ENCODE measurements around the gene ANKRD34C.

ANKRD34C gene

GRCh38 chr15:79282371-79283251 lies at the start of gene ANKRD34C:
Gene ANKRD34C, plus strand, starts transcription at chr15:79282722. Its CDS starts 10,563 bp downstream, at chr15:79293285.
- H3K27me3 Mint-ChIP-seq, result peaks cover 68% of the 10 kb centered on the region
- no peak for ATAC-seq
- H3K27ac Mint-ChIP-seq, result no peak within 1 kb of the TSS
- H3K36me3 Mint-ChIP-seq, result no peaks in the 10 kb centered on the region
- H3K4me1 Mint-ChIP-seq, result peaks cover 9% of the 10 kb centered on the region
- H3K4me3 Mint-ChIP-seq, result no peak within 1 kb of the TSS
- peaks cover 7% of the 10 kb centered on the region for H3K9me3 Mint-ChIP-seq

DNA sequence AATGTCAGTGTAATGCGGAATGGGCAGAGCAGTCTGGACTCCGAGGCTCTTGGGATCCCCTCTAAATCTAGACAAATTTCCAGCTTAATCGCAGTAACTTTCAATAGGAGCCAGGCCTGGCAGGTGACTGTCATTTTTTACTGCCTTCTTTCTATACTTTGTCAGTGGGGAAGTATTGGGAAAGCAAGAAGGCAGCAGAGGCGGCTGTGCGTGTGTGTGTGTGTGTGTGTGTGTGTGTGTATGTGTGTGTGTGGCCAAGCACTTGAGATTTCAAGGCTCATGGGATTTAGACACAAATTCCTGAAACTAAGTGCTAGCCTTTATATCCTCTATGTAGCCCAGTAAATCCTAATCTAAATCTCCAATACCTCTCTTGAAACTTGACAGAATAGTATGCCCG lies 49.3 kb upstream of the ANKRD34C start:
- no peak for ATAC-seq
- peaks cover 18% of the 10 kb centered on the region for H3K9me3 Mint-ChIP-seq
- H3K4me1 Mint-ChIP-seq, result no peaks in the 10 kb centered on the region
- H3K36me3 Mint-ChIP-seq, result no peaks in the 10 kb centered on the region
- H3K27me3 Mint-ChIP-seq, result peaks cover 18% of the 10 kb centered on the region
- no peak overlapping the region for H3K27ac Mint-ChIP-seq
- H3K4me3 Mint-ChIP-seq, result no peak overlapping the region

- Mint-ChIP-seq H3K27me3 (peaks cover 52% of the 10 kb centered on the region), H3K4me1 (no peaks in the 10 kb centered on the region)
These were observed 42.5 kb upstream of the ANKRD34C start for GRCh38 chr15:79240036-79240435.

DNA sequence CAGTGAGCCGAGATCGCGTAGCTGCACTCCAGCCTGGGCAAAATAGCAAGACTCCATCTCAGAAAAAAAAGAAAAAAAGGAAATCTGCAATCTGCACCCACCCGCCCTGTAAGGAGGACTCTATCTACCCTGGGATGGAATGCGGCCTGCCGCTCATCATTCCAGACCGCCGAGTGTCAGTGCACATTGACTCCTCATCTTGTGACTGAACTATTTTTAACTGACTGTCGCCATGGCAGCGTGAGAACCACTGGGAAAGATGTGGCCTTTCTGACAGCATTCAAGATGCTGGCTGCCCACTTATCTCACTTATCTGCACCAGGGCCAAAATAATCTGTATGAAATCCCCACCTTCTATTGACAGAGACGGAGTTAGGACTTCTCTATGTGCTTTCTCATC lies 38.8 kb upstream of the ANKRD34C start:
- no peak for ATAC-seq
- Mint-ChIP-seq H3K9me3 (no peaks in the 10 kb centered on the region), H3K4me1 (no peaks in the 10 kb centered on the region), H3K36me3 (no peaks in the 10 kb centered on the region), H3K27ac (no peak overlapping the region), H3K4me3 (no peak overlapping the region), H3K27me3 (peaks cover 38% of the 10 kb centered on the region)

More at GRCh38 chr15:79240036-79240435, 42.5 kb upstream of the ANKRD34C start:
- no peaks in the 10 kb centered on the region for H3K9me3 Mint-ChIP-seq
- H3K4me3 Mint-ChIP-seq, result no peak overlapping the region
- no peak for ATAC-seq
- H3K36me3 Mint-ChIP-seq, result no peaks in the 10 kb centered on the region
- H3K27ac Mint-ChIP-seq, result no peak overlapping the region

GRCh38 chr15:79244876-79245275 lies 37.6 kb upstream of the ANKRD34C start:
- Mint-ChIP-seq H3K27ac (no peak overlapping the region), H3K36me3 (no peaks in the 10 kb centered on the region), H3K4me1 (no peaks in the 10 kb centered on the region), H3K4me3 (no peak overlapping the region), H3K9me3 (no peaks in the 10 kb centered on the region), H3K27me3 (peaks cover 28% of the 10 kb centered on the region)
- ATAC-seq, result no peak

DNA sequence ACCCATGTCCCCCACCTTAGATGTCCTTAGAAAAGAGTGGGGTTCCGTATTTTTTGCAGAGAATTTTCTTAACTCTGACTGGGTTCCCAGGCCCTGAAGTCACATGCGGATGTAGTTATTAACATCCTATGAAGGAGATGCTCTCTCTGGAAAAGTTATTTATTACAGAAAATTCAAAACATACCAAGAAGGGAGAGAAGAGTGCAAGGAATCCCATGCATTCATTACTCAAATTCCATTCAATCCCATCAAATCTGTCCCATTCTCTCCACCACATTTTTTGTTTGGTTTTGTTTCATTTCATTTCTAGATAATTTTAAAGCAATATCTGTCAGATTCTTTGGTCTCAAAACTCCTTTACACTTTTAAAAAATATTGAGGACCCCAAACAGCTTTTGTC lies 34.3 kb upstream of the ANKRD34C start:
- Mint-ChIP-seq H3K27ac (no peak overlapping the region), H3K4me3 (no peak overlapping the region), H3K27me3 (peaks cover 21% of the 10 kb centered on the region), H3K9me3 (no peaks in the 10 kb centered on the region), H3K36me3 (no peaks in the 10 kb centered on the region), H3K4me1 (no peaks in the 10 kb centered on the region)
- ATAC-seq, result no peak

- Mint-ChIP-seq H3K27ac (no peak overlapping the region), H3K9me3 (peaks cover 6% of the 10 kb centered on the region), H3K4me1 (no peaks in the 10 kb centered on the region), H3K4me3 (no peak overlapping the region), H3K27me3 (peaks cover 66% of the 10 kb centered on the region), H3K36me3 (no peaks in the 10 kb centered on the region)
- no peak for ATAC-seq
These were observed 25.1 kb upstream of the ANKRD34C start for GRCh38 chr15:79257454-79257853.

- no peak for ATAC-seq
- H3K4me1 Mint-ChIP-seq, result no peaks in the 10 kb centered on the region
- peaks cover 58% of the 10 kb centered on the region for H3K27me3 Mint-ChIP-seq
- no peaks in the 10 kb centered on the region for H3K36me3 Mint-ChIP-seq
- no peak overlapping the region for H3K27ac Mint-ChIP-seq
- H3K4me3 Mint-ChIP-seq, result no peak overlapping the region
- H3K9me3 Mint-ChIP-seq, result peaks cover 3% of the 10 kb centered on the region
These were observed 20.7 kb upstream of the ANKRD34C start for GRCh38 chr15:79261836-79262235.

GRCh38 chr15:79265167-79265566 lies 17.4 kb upstream of the ANKRD34C start:
- ATAC-seq, result peak; percentile 20
- no peaks in the 10 kb centered on the region for H3K4me1 Mint-ChIP-seq
- no peak overlapping the region for H3K27ac Mint-ChIP-seq
- H3K9me3 Mint-ChIP-seq, result no peaks in the 10 kb centered on the region
- peaks cover 66% of the 10 kb centered on the region for H3K27me3 Mint-ChIP-seq
- H3K4me3 Mint-ChIP-seq, result no peak overlapping the region
- no peaks in the 10 kb centered on the region for H3K36me3 Mint-ChIP-seq

- H3K4me3 Mint-ChIP-seq, result no peak overlapping the region
- no peak overlapping the region for H3K27ac Mint-ChIP-seq
- no peaks in the 10 kb centered on the region for H3K4me1 Mint-ChIP-seq
- no peak for ATAC-seq
- no peaks in the 10 kb centered on the region for H3K9me3 Mint-ChIP-seq
- H3K27me3 Mint-ChIP-seq, result peaks cover 67% of the 10 kb centered on the region
- H3K36me3 Mint-ChIP-seq, result no peaks in the 10 kb centered on the region
These were observed 16.4 kb upstream of the ANKRD34C start for GRCh38 chr15:79265987-79266579.

DNA sequence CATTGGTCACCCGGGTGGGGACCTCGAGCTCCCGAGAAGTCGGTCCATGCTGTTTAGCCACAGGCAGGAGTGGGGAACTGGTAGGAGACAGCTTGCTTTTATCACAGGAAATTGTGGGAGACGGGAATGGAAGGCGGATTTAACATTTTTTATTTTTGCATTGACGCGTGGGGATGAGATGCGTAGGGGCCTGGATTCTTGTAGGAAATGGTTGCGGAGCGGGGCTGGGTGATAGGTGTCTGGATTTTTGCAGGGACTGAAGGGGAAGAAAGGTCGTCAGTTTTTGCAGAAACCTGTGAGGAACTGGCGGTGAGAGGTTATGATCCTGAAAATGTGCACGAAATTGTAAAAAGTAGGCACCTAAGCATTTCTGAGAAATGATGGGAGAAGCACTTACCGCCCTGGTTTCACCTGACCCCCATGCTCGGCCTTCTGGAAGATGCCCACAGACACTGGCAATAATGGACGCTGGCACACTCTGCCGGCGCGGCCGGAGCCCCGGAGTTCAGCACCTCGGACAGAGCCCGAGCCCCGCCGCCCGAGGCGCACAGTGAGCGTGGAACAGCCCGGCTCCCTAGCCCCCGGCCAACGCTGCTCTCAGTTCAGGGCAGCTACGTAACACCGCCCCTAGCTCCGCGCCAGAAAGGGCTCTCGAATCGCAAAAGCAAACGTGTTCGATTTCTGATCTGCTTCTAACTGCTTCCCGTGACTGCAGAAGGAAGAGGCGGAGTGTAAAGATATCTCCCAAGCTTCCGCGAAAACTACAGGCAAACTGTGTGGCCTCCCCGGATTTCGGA lies 928 bp downstream of the ANKRD34C start:
- H3K27me3 Mint-ChIP-seq, result peaks cover 68% of the 10 kb centered on the region
- H3K4me3 Mint-ChIP-seq, result no peak overlapping the region

GRCh38 chr15:79290642-79291275 lies 8.2 kb downstream of the ANKRD34C start:
- Mint-ChIP-seq H3K4me1 (peaks cover 7% of the 10 kb centered on the region), H3K4me3 (no peak overlapping the region), H3K9me3 (no peaks in the 10 kb centered on the region), H3K27me3 (peaks cover 49% of the 10 kb centered on the region), H3K27ac (no peak overlapping the region), H3K36me3 (no peaks in the 10 kb centered on the region)
- ATAC-seq, result no peak

More for the DNA sequence above, 928 bp downstream of the ANKRD34C start:
- no peaks in the 10 kb centered on the region for H3K36me3 Mint-ChIP-seq
- ATAC-seq, result peak; percentile 24
- no peak overlapping the region for H3K27ac Mint-ChIP-seq
- H3K4me1 Mint-ChIP-seq, result peaks cover 9% of the 10 kb centered on the region
- peaks cover 7% of the 10 kb centered on the region for H3K9me3 Mint-ChIP-seq

- H3K36me3 Mint-ChIP-seq, result no peaks in the 10 kb centered on the region
- no peak overlapping the region for H3K4me3 Mint-ChIP-seq
- H3K9me3 Mint-ChIP-seq, result peaks cover 3% of the 10 kb centered on the region
- peaks cover 49% of the 10 kb centered on the region for H3K27me3 Mint-ChIP-seq
- H3K4me1 Mint-ChIP-seq, result peaks cover 7% of the 10 kb centered on the region
- ATAC-seq, result no peak
- no peak overlapping the region for H3K27ac Mint-ChIP-seq
These were observed 9.5 kb downstream of the ANKRD34C start for GRCh38 chr15:79292011-79292410.

- H3K27me3 Mint-ChIP-seq, result peaks cover 48% of the 10 kb centered on the region
- peaks cover 7% of the 10 kb centered on the region for H3K4me1 Mint-ChIP-seq
- H3K36me3 Mint-ChIP-seq, result no peaks in the 10 kb centered on the region
- H3K4me3 Mint-ChIP-seq, result no peak overlapping the region
- no peak overlapping the region for H3K27ac Mint-ChIP-seq
- peaks cover 3% of the 10 kb centered on the region for H3K9me3 Mint-ChIP-seq
- ATAC-seq, result no peak
These were observed 11.6 kb downstream of the ANKRD34C start for GRCh38 chr15:79294075-79294474.

GRCh38 chr15:79296583-79296982 lies 14.1 kb downstream of the ANKRD34C start:
- ATAC-seq, result no peak
- no peak overlapping the region for H3K27ac Mint-ChIP-seq
- H3K4me1 Mint-ChIP-seq, result no peaks in the 10 kb centered on the region
- peaks cover 36% of the 10 kb centered on the region for H3K27me3 Mint-ChIP-seq
- no peaks in the 10 kb centered on the region for H3K36me3 Mint-ChIP-seq
- no peak overlapping the region for H3K4me3 Mint-ChIP-seq
- peaks cover 3% of the 10 kb centered on the region for H3K9me3 Mint-ChIP-seq

All from stimulated activated memory B cell treated with anti-CD40 and anti-IgM and Interleukin-4, amounts not matched to agents 10 μg/mL and 1 μg/mL and 100 μg/mL, for 72 hours (primary cell).